K562 (cell line): Measurements from ENCODE around the gene OR10H5. TPM values are rescaled to one million over a fixed set of nuclear protein-coding genes. Genes with fewer than 3 reads are reported as not detected.

Source experiments
- BCOR ChIP-seq: fragments of 450-650 bp; IDR thresholded peaks from 2 replicates; pipeline ENCODE4 v1.6.1; 2016
- CBX1 ChIP-seq: sonication (generic); IDR thresholded peaks from 2 replicates; pipeline ENCODE4 v1.6.1; 2016; ENCODE audit warnings: antibody characterized with exemption, low read depth, mild to moderate bottlenecking
- CCAR2 ChIP-seq: fragments of 200-400 bp; formaldehyde crosslinking; IDR thresholded peaks from 2 replicates; pipeline ENCODE4 v1.6.1; 2017; ENCODE audit warnings: mild to moderate bottlenecking, low read depth, low read length
- GABPA ChIP-seq: fragments of 200-800 bp; sonication (Bioruptor generic); conservative IDR thresholded peaks from 2 replicates; pipeline ENCODE4 v1.6.1; 2016; ENCODE audit warnings: low read depth, missing genetic modification characterization, missing compliant biosample characterization
- GATAD2A ChIP-seq: fragments of 450-650 bp; IDR thresholded peaks from 2 replicates; pipeline ENCODE4 v1.6.1; 2017
- HES1 ChIP-seq: fragments of 450-650 bp; IDR thresholded peaks from 2 replicates; pipeline ENCODE4 v1.6.1; 2016; ENCODE audit warnings: low read depth, mild to moderate bottlenecking, moderate library complexity
- HLTF ChIP-seq: fragments of 450-650 bp; IDR thresholded peaks from 2 replicates; pipeline ENCODE4 v1.6.1; 2016
- MAFG ChIP-seq: fragments of 450-650 bp; conservative IDR thresholded peaks from 2 replicates; pipeline ENCODE4 v1.6.1; 2016; ENCODE audit warnings: missing genetic modification characterization, missing compliant biosample characterization
- MCM7 ChIP-seq, 2 experiments: fragments of 450-650 bp; IDR thresholded peaks; 2 replicates each; pipeline ENCODE4 v1.6.1; 2016 to 2018
- MYBL2 ChIP-seq, 2 experiments: fragments of 450-650 bp in 1 of 2; sonication (generic) in 1 of 2; formaldehyde crosslinking in 1 of 2; IDR thresholded peaks; 2 replicates each; pipeline versions ENCODE4 v1.6.1 to v1.8.1; 2017 to 2022; ENCODE audit warnings: borderline replicate concordance in 1 of 2, inconsistent platforms in 1 of 2, low read depth in 1 of 2, mild to moderate bottlenecking in 1 of 2, missing genetic modification reagents in 1 of 2, moderate library complexity in 1 of 2
- MYNN ChIP-seq, 2 experiments: sonication (generic); formaldehyde crosslinking in 1 of 2; IDR thresholded peaks; 2 replicates each; pipeline versions ENCODE4 v1.5.0 to v1.6.1; 2016 to 2020; ENCODE audit warnings: antibody characterized with exemption in 1 of 2, missing genetic modification reagents in 1 of 2
- NKRF ChIP-seq: fragments of 450-650 bp; IDR thresholded peaks from 2 replicates; pipeline ENCODE4 v1.6.1; 2016; ENCODE audit warnings: borderline replicate concordance
- NR2F6 ChIP-seq: fragments of 450-650 bp; formaldehyde crosslinking; IDR thresholded peaks from 2 replicates; pipeline ENCODE4 v1.4.0; 2020; ENCODE audit warnings: mild to moderate bottlenecking
- PHF21A ChIP-seq: fragments of 450-650 bp; IDR thresholded peaks from 2 replicates; pipeline ENCODE4 v1.6.1; 2017; ENCODE audit warnings: low read depth, borderline replicate concordance
- SETDB1 ChIP-seq: IDR thresholded peaks from one replicate; pipeline ENCODE4 v1.6.1; 2012; ENCODE audit warnings: low read length, control low read depth, inconsistent platforms
- TBL1XR1 ChIP-seq, 2 experiments: IDR thresholded peaks; 2 replicates each; pipeline ENCODE4 v1.6.1; 2012; ENCODE audit warnings: improper control_type of control experiment in 2 of 2, low read length in 2 of 2, mild to moderate bottlenecking in 1 of 2
- TEAD1 ChIP-seq, 2 experiments: fragments of 450-650 bp in 1 of 2; sonication (generic) in 1 of 2; formaldehyde crosslinking; IDR thresholded peaks; 2 replicates each; pipeline versions ENCODE4 v1.4.0 to v1.8.0; 2020 to 2022; ENCODE audit warnings: mild to moderate bottlenecking in 2 of 2, missing genetic modification reagents in 1 of 2
- ZBTB43 ChIP-seq: sonication (generic); formaldehyde crosslinking; IDR thresholded peaks from 2 replicates; pipeline ENCODE4 v1.8.0; 2023; ENCODE audit warnings: mild to moderate bottlenecking, missing genetic modification reagents
- ZFP1 ChIP-seq: fragments of 450-650 bp; formaldehyde crosslinking; IDR thresholded peaks from 2 replicates; pipeline ENCODE4 v1.4.0; 2020; ENCODE audit warnings: mild to moderate bottlenecking, mixed read lengths
- ZNF124 ChIP-seq: sonication (generic); formaldehyde crosslinking; IDR thresholded peaks from 2 replicates; pipeline ENCODE4 v1.8.1; 2022; ENCODE audit warnings: missing genetic modification reagents
- ZNF347 ChIP-seq: fragments of 450-650 bp; formaldehyde crosslinking; IDR thresholded peaks from 2 replicates; pipeline ENCODE4 v1.4.0; 2020; ENCODE audit warnings: low read depth, mild to moderate bottlenecking, moderate library complexity
- ZNF668 ChIP-seq: fragments of 250-450 bp; sonication (Bioruptor Pico); IDR thresholded peaks from 2 replicates; pipeline ENCODE4 v1.8.0; 2022; ENCODE audit warnings: mild to moderate bottlenecking, inconsistent platforms
- ZNF830 ChIP-seq: fragments of 250-450 bp; sonication (Bioruptor Pico); IDR thresholded peaks from 2 replicates; pipeline ENCODE4 v1.5.0; 2021; ENCODE audit warnings: mild to moderate bottlenecking
- polyA plus RNA-seq, 8 experiments: library from polyadenylated mRNA; depleted of rRNA in 4 of 8; stranded (reverse) in 5 of 8; unstranded in 3 of 8; fragments of >200 nt; fragmentation: Nextera tagmentation in 2 of 8; fragmentation: Illumina TruSeq in 1 of 8; extraction: Ambion mirVana in 2 of 8; extraction: Trizol in 1 of 8; gene quantifications; 2 replicates each; pipeline versions ENCODE4 v1.2.1 to v1.2.3, GENCODE V29; 2011 to 2014; ENCODE audit warnings: inconsistent platforms in 1 of 8, missing spikeins in 1 of 8
- total RNA-seq, 7 experiments: library from RNA; depleted of rRNA in 6 of 7; stranded (reverse); fragments of >200 nt in 6 of 7; fragmentation: Illumina TruSeq in 2 of 7; extraction: Trizol in 2 of 7; gene quantifications; 2 replicates each; pipeline versions ENCODE4 v1.2.1 to v1.2.3, GENCODE V29; 2011 to 2021; ENCODE audit warnings: low replicate concordance in 1 of 7
- TF ChIP-seq, protein P1 (sequence below): fragments of 450-650 bp; IDR thresholded peaks from 2 replicates; pipeline ENCODE4 v1.6.1; 2014; ENCODE audit warnings: low read depth, mild to moderate bottlenecking, moderate library complexity, borderline replicate concordance
- TF ChIP-seq, protein P2 (sequence below): fragments of 450-650 bp; IDR thresholded peaks from 2 replicates; pipeline ENCODE4 v1.6.1; 2016; ENCODE audit warnings: antibody characterized with exemption

The OR10H5 gene
- total and polyA plus RNA-seq, 9 of the 15 experiments (the other 6 are each of a cell fraction or from before 2014, with no cell fraction given), result not detected

- TF ChIP-seq TEAD1 (CRISPR knock-in tag; IDR thresholded peaks at IDR 0.05) (peak in 1 of 2 experiments; percentile 90; a peak in 2 of 4 replicates), ZNF124 (no peak), ZBTB43 (no peak), SETDB1 (no peak), ZNF668 (peak; percentile 94), MCM7 (IDR thresholded peaks at IDR 0.05) (no peak), GATAD2A (no peak), NR2F6 (CRISPR knock-in tag) (no peak), TBL1XR1 (IDR thresholded peaks at IDR 0.05; ENCODE audit: low read length in 2 of 2) (no peak), MAFG (tag) (0 out of 2 replicates have a peak, but pooled peaks have one; percentile 7), BCOR (no peak), CBX1 (no peak), ZNF830 (CRISPR knock-in tag) (no peak), GABPA (tag) (no peak), ZFP1 (CRISPR knock-in tag) (0 out of 2 replicates have a peak, but pooled peaks have one; percentile 30), CCAR2 (no peak), NKRF (no peak), PHF21A (no peak), HLTF (no peak), MYBL2 (IDR thresholded peaks at IDR 0.05; ENCODE audit: low read depth) (no peak), MYBL2 (CRISPR knock-in tag; IDR thresholded peaks at IDR 0.05; ENCODE audit: borderline replicate concordance) (no peak), ZNF347 (CRISPR knock-in tag) (0 out of 2 replicates have a peak, but pooled peaks have one; percentile 26), MYNN (IDR thresholded peaks at IDR 0.05) (no peak), MYNN (CRISPR knock-in tag; IDR thresholded peaks at IDR 0.05) (no peak), HES1 (no peak)
- TF ChIP-seq, protein P1, sequence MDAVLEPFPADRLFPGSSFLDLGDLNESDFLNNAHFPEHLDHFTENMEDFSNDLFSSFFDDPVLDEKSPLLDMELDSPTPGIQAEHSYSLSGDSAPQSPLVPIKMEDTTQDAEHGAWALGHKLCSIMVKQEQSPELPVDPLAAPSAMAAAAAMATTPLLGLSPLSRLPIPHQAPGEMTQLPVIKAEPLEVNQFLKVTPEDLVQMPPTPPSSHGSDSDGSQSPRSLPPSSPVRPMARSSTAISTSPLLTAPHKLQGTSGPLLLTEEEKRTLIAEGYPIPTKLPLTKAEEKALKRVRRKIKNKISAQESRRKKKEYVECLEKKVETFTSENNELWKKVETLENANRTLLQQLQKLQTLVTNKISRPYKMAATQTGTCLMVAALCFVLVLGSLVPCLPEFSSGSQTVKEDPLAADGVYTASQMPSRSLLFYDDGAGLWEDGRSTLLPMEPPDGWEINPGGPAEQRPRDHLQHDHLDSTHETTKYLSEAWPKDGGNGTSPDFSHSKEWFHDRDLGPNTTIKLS, result no peak
- TF ChIP-seq, protein P2, sequence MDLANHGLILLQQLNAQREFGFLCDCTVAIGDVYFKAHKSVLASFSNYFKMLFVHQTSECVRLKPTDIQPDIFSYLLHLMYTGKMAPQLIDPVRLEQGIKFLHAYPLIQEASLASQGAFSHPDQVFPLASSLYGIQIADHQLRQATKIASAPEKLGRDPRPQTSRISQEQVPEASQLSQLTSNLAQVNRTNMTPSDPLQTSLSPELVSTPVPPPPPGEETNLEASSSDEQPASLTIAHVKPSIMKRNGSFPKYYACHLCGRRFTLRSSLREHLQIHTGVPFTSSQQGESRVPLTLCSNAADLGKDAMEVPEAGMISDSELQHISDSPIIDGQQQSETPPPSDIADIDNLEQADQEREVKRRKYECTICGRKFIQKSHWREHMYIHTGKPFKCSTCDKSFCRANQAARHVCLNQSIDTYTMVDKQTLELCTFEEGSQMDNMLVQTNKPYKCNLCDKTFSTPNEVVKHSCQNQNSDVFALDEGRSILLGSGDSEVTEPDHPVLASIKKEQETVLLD, result no peak
These were observed 38.3 kb downstream of the OR10H5 start (continued) for GRCh38 chr19:15825753-15826152.
